Astrocyte (in vitro differentiated cells and primary cell): ENCODE measurements around the gene OXT.

Experiments used
- CTCF ChIP-seq: IDR thresholded peaks from 2 replicates; pipeline ENCODE4 v1.5.1; 2011; ENCODE audit warnings: low read depth, mild to moderate bottlenecking, inconsistent platforms, low read length, moderate library complexity; ENCODE audit not compliant: insufficient read depth
- EZH2 ChIP-seq: IDR thresholded peaks from 2 replicates; pipeline ENCODE4 v1.6.1; 2012; ENCODE audit warnings: mild to moderate bottlenecking, low read length, inconsistent platforms; ENCODE audit not compliant: insufficient read depth

GRCh38 chr20:3068075-3068474 lies 3.3 kb upstream of the OXT start:
- TF ChIP-seq CTCF = no peak
- no peak for TF ChIP-seq EZH2
